OCI-LY3 (cell line): Measurements from ENCODE around the gene HNRNPUL1.

Experiments
- H2AFZ ChIP-seq: fragments of 200-600, 300-600 bp; shearing (Covaris generic); 2 replicates; pipeline ENCODE4 v1.6.0; 2014; ENCODE audit warnings: antibody characterized with exemption, low read depth, low read length
- H3K27ac ChIP-seq: fragments of 200-600, 300-600 bp; sonication (generic); 2 replicates; pipeline ENCODE4 v1.5.1; 2014; ENCODE audit warnings: mild to moderate bottlenecking, low read length, moderate library complexity, mixed read lengths
- H3K27me3 ChIP-seq: fragments of 200-600, 300-600 bp; sonication (generic); 2 replicates; pipeline ENCODE4 v1.6.1; 2014; ENCODE audit warnings: low read depth, low read length, mixed read lengths
- H3K36me3 ChIP-seq: fragments of 200-600, 300-600 bp; sonication (generic); replicated peaks from 2 replicates; pipeline ENCODE3; 2014; ENCODE audit warnings: low read depth, low read length, mixed read lengths
- H3K4me1 ChIP-seq: fragments of 300-600, 200-600 bp; sonication (generic); 2 replicates; pipeline ENCODE4 v1.6.1; 2014; ENCODE audit warnings: low read length, mixed read lengths
- H3K4me2 ChIP-seq: fragments of 200-600, 300-600 bp; sonication (generic); 2 replicates; pipeline ENCODE4 v1.6.1; 2014; ENCODE audit warnings: low read length, mixed read lengths
- H3K4me3 ChIP-seq: fragments of 300-600, 200-600 bp; sonication (generic); 2 replicates; pipeline ENCODE4 v1.5.1; 2014; ENCODE audit warnings: antibody characterized with exemption, mild to moderate bottlenecking, low read length, moderate library complexity
- H3K79me2 ChIP-seq: fragments of 300-600, 200-600 bp; shearing (Covaris generic); 2 replicates; pipeline ENCODE4 v1.6.1; 2014; ENCODE audit warnings: mild to moderate bottlenecking, low read length, mixed read lengths
- H3K9ac ChIP-seq: fragments of 300-600, 200-600 bp; shearing (Covaris generic); 2 replicates; pipeline ENCODE4 v1.6.0; 2014; ENCODE audit warnings: mild to moderate bottlenecking, low read length, moderate library complexity
- H3K9me3 ChIP-seq: fragments of 200-600, 300-600 bp; shearing (Covaris generic); 2 replicates; pipeline ENCODE4 v1.6.1; 2014; ENCODE audit warnings: low read length, mixed read lengths; ENCODE audit not compliant: insufficient read depth
- H4K20me1 ChIP-seq: fragments of 200-600, 300-600 bp; sonication (generic); 2 replicates; pipeline ENCODE4 v1.6.1; 2016; ENCODE audit warnings: low read length, mixed read lengths; ENCODE audit not compliant: insufficient read depth
- CTCF ChIP-seq: fragments of 200-600, 300-600 bp; sonication (generic); IDR thresholded peaks from 2 replicates; pipeline ENCODE4 v1.5.1; 2014; ENCODE audit warnings: antibody characterized with exemption, low read length, low read depth
- EZH2phosphoT487 ChIP-seq: fragments of 200-600 bp; shearing (Covaris generic); IDR thresholded peaks from 2 replicates; pipeline ENCODE4 v1.6.1; 2018; ENCODE audit warnings: antibody characterized with exemption, mixed run types, low read depth

The HNRNPUL1 gene

GRCh38 chr19:41235480-41235879 lies 28.7 kb upstream of the HNRNPUL1 start:
- Histone ChIP-seq H3K9me3 (no peaks in the 10 kb centered on the region), H3K27me3 (peaks cover 1% of the 10 kb centered on the region; the same call in 1 of the 2 replicates), H3K4me1 (no peaks in the 10 kb centered on the region; the same call in 1 of the 2 replicates), H3K4me3 (no peak overlapping the region), H3K79me2 (no peaks in the 10 kb centered on the region), H3K36me3 (no peaks in the 10 kb centered on the region), H3K4me2 (no peak overlapping the region), H4K20me1 (no peaks in the 10 kb centered on the region), H3K27ac (no peak overlapping the region), H2AFZ (no peak overlapping the region), H3K9ac (no peak overlapping the region)
- TF ChIP-seq CTCF: no peak
- no peak for TF ChIP-seq EZH2phosphoT487

- H3K4me1 ChIP-seq: no peaks in the 10 kb centered on the region; the same call in 1 of the 2 replicates
- no peak overlapping the region for H3K9ac ChIP-seq
- H3K27me3 ChIP-seq: peaks cover 6% of the 10 kb centered on the region; the same call in 1 of the 2 replicates
- H3K27ac ChIP-seq: no peak overlapping the region
- H3K4me2 ChIP-seq: no peak overlapping the region
- no peak for TF ChIP-seq EZH2phosphoT487
- TF ChIP-seq CTCF: no peak
- no peaks in the 10 kb centered on the region for H3K9me3 ChIP-seq
- H3K79me2 ChIP-seq: no peaks in the 10 kb centered on the region
- no peak overlapping the region for H2AFZ ChIP-seq
- H4K20me1 ChIP-seq: 0 out of 2 replicates have a peak, but pooled peaks cover 3% of the 10 kb centered on the region
- no peak overlapping the region for H3K4me3 ChIP-seq
- H3K36me3 ChIP-seq: no peaks in the 10 kb centered on the region
These were observed 25.9 kb upstream of the HNRNPUL1 start for GRCh38 chr19:41238244-41238643.

- no peak for TF ChIP-seq EZH2phosphoT487
- no peak for TF ChIP-seq CTCF
- H3K4me3 ChIP-seq: no peak overlapping the region
- H3K9me3 ChIP-seq: no peaks in the 10 kb centered on the region
- H4K20me1 ChIP-seq: 0 out of 2 replicates have a peak, but pooled peaks cover 3% of the 10 kb centered on the region
- no peaks in the 10 kb centered on the region for H3K79me2 ChIP-seq
- H3K4me2 ChIP-seq: no peak overlapping the region
- no peak overlapping the region for H3K9ac ChIP-seq
- H3K27ac ChIP-seq: no peak overlapping the region
- H3K27me3 ChIP-seq: peaks cover 6% of the 10 kb centered on the region; the same call in 1 of the 2 replicates
- H2AFZ ChIP-seq: no peak overlapping the region
- H3K36me3 ChIP-seq: no peaks in the 10 kb centered on the region
- no peaks in the 10 kb centered on the region for H3K4me1 ChIP-seq
These were observed 24.8 kb upstream of the HNRNPUL1 start for GRCh38 chr19:41239363-41239762.

- Histone ChIP-seq H3K36me3 (no peaks in the 10 kb centered on the region), H3K27ac (no peak overlapping the region), H4K20me1 (0 out of 2 replicates have a peak, but pooled peaks cover 3% of the 10 kb centered on the region), H2AFZ (no peak overlapping the region), H3K4me3 (no peak overlapping the region), H3K79me2 (no peaks in the 10 kb centered on the region), H3K4me1 (no peaks in the 10 kb centered on the region), H3K27me3 (peaks cover 6% of the 10 kb centered on the region; the same call in 1 of the 2 replicates), H3K4me2 (no peak overlapping the region), H3K9me3 (no peaks in the 10 kb centered on the region), H3K9ac (no peak overlapping the region)
- TF ChIP-seq EZH2phosphoT487 (no peak), CTCF (no peak)
These were observed 24.1 kb upstream of the HNRNPUL1 start for GRCh38 chr19:41239961-41240574.
